ENCODE results near the gene TIGAR. TPM values are rescaled to one million over a fixed set of nuclear protein-coding genes. Genes with fewer than 3 reads are reported as not detected.

TIGAR gene
- total RNA-seq, 1 donor from 2014 or later = 18.1 TPM

- H3K27me3 ChIP-seq = no peaks in the 10 kb centered on the region
- peak overlapping the region; percentile 72 for H3K4me2 ChIP-seq
- DNase-seq (ENCODE audit: low spot score) = no peak
- Mint-ChIP-seq H3K9me3 (no peaks in the 10 kb centered on the region), H3K27ac (peak overlapping the region; percentile 65), H3K4me1 (peaks cover 54% of the 10 kb centered on the region), H3K27me3 (ENCODE audit: insufficient read depth, low read depth) (peaks cover 2% of the 10 kb centered on the region), H3K36me3 (peaks cover 64% of the 10 kb centered on the region), H3K4me3 (no peak overlapping the region)
- no peaks in the 10 kb centered on the region for H3K36me3 ChIP-seq
- no peaks in the 10 kb centered on the region for H3K9me3 ChIP-seq (ENCODE audit: low read depth)
- peaks cover 92% of the 10 kb centered on the region for H4K20me1 ChIP-seq (ENCODE audit: low read depth)
- peak overlapping the region; percentile 87 for H3K27ac ChIP-seq
- peak overlapping the region; percentile 18 for H3K4me3 ChIP-seq
- H3K4me1 ChIP-seq = peaks cover 44% of the 10 kb centered on the region
- peaks cover 37% of the 10 kb centered on the region for H3K79me2 ChIP-seq (ENCODE audit: low read depth)
- H3K9ac ChIP-seq = no peak overlapping the region
- peaks cover 29% of the 10 kb centered on the region for H3F3A ChIP-seq (ENCODE audit: low read depth)
- TF ChIP-seq EZH2phosphoT487 (IDR thresholded peaks at IDR 0.05) (no peak), CTCF (IDR thresholded peaks at IDR 0.05) (no peak)
- no peak overlapping the region for H2AFZ ChIP-seq (replicated peaks)
These were observed 27.6 kb upstream of the TIGAR start for GRCh38 chr12:4293299-4293965.

- Histone ChIP-seq H2AFZ (replicated peaks) (no peak overlapping the region), H3F3A (ENCODE audit: low read depth) (peaks cover 25% of the 10 kb centered on the region), H3K9ac (no peak overlapping the region), H3K9me3 (ENCODE audit: low read depth) (no peaks in the 10 kb centered on the region), H4K20me1 (ENCODE audit: low read depth) (peaks cover 92% of the 10 kb centered on the region), H3K4me1 (peaks cover 38% of the 10 kb centered on the region), H3K27me3 (no peaks in the 10 kb centered on the region), H3K4me2 (peak overlapping the region; percentile 72), H3K79me2 (ENCODE audit: low read depth) (peaks cover 34% of the 10 kb centered on the region), H3K36me3 (no peaks in the 10 kb centered on the region), H3K4me3 (peak overlapping the region; percentile 18), H3K27ac (peak overlapping the region; percentile 87)
- Mint-ChIP-seq H3K4me1 (peaks cover 48% of the 10 kb centered on the region), H3K9me3 (no peaks in the 10 kb centered on the region), H3K27ac (peak overlapping the region; percentile 65), H3K27me3 (ENCODE audit: insufficient read depth, low read depth) (peaks cover 2% of the 10 kb centered on the region), H3K36me3 (peaks cover 58% of the 10 kb centered on the region), H3K4me3 (peak overlapping the region; percentile 9)
- no peak for TF ChIP-seq EZH2 (IDR thresholded peaks at IDR 0.05)
- TF ChIP-seq EZH2phosphoT487 (IDR thresholded peaks at IDR 0.05) = no peak
- TF ChIP-seq CTCF (IDR thresholded peaks at IDR 0.05) = no peak
- peak; percentile 72 for DNase-seq (ENCODE audit: low spot score)
These were observed 27.0 kb upstream of the TIGAR start for GRCh38 chr12:4293966-4294505.

GRCh38 chr12:4296751-4297150 lies 24.3 kb upstream of the TIGAR start:
- no peak overlapping the region for H3K4me3 Mint-ChIP-seq
- H3K27me3 Mint-ChIP-seq (ENCODE audit: insufficient read depth, low read depth) = no peaks in the 10 kb centered on the region
- no peak for DNase-seq (ENCODE audit: low spot score)
- H3K4me1 Mint-ChIP-seq = peaks cover 27% of the 10 kb centered on the region
- H3K9ac ChIP-seq = no peak overlapping the region
- TF ChIP-seq CTCF (IDR thresholded peaks at IDR 0.05) (no peak), EZH2 (IDR thresholded peaks at IDR 0.05) (no peak), EZH2phosphoT487 (IDR thresholded peaks at IDR 0.05) (no peak)
- H3K9me3 ChIP-seq (ENCODE audit: low read depth) = no peaks in the 10 kb centered on the region
- no peak overlapping the region for H3K4me2 ChIP-seq
- no peak overlapping the region for H3K27ac ChIP-seq
- H2AFZ ChIP-seq (replicated peaks) = no peak overlapping the region
- peaks cover 28% of the 10 kb centered on the region for H3K4me1 ChIP-seq
- H3K36me3 Mint-ChIP-seq = peaks cover 62% of the 10 kb centered on the region
- peaks cover 19% of the 10 kb centered on the region for H3F3A ChIP-seq (ENCODE audit: low read depth)
- no peak overlapping the region for H3K4me3 ChIP-seq
- H3K9me3 Mint-ChIP-seq = no peaks in the 10 kb centered on the region
- H4K20me1 ChIP-seq (ENCODE audit: low read depth) = peaks cover 79% of the 10 kb centered on the region
- H3K36me3 ChIP-seq = no peaks in the 10 kb centered on the region
- H3K27me3 ChIP-seq = no peaks in the 10 kb centered on the region
- no peak overlapping the region for H3K27ac Mint-ChIP-seq
- H3K79me2 ChIP-seq (ENCODE audit: low read depth) = peaks cover 20% of the 10 kb centered on the region

Data from neural progenitor cell (in vitro differentiated cells).